Forelimb muscle (tissue), 1 donor: ENCODE results near the gene LCOR. TPM values are rescaled to one million over a fixed set of nuclear protein-coding genes. Genes with fewer than 3 reads are reported as not detected.

Experiments used
- DNase-seq: peaks from one replicate; pipeline ENCODE4 v3.0.0-alpha.2; 2013; ENCODE audit warnings: low read depth
- polyA plus RNA-seq: library from polyadenylated mRNA; unstranded; fragments of 120-200 nt; gene quantifications from one replicate; pipeline ENCODE4 v1.2.1, GENCODE V29; 2013; ENCODE audit not compliant: insufficient read length

Gene LCOR
- polyA plus RNA-seq, 1 donor = 16.8 TPM

DNA sequence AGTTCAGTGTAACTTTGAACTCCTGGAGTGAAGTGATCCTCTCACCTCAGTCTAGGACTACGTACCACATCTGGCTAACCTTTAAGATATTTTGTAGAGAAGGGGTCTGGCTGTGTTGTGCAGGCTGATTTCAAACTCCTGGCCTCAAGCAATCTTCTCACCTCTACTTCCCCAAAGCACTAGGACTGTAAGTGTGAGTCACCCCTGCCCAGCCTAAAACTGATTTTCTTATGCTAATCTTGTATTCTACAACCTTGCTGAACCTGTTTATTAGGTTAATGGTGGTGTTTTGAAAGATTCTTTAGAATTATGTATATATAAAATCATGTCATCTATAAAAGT, 58.0 kb downstream of the LCOR start:
- no peak for DNase-seq

DNA sequence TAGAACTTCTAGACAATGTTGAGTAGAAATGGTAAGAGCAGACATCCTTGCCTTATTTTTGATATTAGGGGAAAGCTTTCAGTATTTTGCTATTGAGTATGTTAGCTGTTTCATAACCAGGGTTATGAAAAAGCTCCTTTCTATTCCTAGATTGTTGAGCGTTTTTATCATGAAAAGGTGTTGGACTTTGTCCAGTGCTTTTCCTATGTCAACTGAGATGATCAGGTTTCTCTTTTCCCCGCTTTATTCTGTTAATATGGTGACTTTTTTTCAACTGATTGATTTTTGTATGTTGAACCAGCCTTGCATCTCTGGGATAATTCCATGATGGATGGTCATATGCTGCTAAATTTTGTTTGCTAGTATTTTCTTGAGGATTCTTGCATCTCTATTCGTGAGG, 58.5 kb downstream of the LCOR start:
- DNase-seq = no peak

GRCh38 chr10:96891840-96892239, 59.7 kb downstream of the LCOR start:
- no peak for DNase-seq

- no peak for DNase-seq
Observed at GRCh38 chr10:96895662-96896424, 63.7 kb downstream of the LCOR start.

GRCh38 chr10:96896884-96897589, 64.9 kb downstream of the LCOR start:
- no peak for DNase-seq

- no peak for DNase-seq
Observed at GRCh38 chr10:96902117-96902516, 70.0 kb downstream of the LCOR start.

DNA sequence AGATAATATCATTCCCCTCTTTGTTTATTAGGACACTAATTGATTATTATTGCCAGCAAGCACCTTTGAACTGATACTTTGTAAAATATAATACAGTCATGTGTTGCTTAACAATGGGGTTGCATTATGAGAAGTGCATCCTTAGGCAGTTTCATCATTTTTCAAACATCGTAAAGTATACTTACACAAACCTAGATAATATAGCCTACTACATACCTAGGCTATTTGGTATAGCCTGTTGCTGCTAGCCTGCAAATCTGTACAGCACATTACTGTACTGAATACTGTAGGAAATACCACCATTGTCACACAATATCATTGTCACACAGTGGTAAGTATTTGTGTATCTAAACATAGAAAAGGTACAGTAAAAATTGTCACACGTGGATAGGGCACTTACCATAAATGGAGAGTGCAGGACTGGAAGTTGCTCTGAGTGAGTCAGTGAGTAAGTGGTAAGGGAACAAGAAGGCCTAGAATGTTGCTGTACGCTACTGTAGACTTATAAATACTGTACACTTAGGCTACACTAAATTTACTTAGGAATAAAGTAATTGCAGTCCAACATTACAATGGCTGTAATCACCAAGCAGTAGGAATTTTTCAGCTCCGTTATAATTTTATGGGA, 70.7 kb downstream of the LCOR start:
- no peak for DNase-seq

DNA sequence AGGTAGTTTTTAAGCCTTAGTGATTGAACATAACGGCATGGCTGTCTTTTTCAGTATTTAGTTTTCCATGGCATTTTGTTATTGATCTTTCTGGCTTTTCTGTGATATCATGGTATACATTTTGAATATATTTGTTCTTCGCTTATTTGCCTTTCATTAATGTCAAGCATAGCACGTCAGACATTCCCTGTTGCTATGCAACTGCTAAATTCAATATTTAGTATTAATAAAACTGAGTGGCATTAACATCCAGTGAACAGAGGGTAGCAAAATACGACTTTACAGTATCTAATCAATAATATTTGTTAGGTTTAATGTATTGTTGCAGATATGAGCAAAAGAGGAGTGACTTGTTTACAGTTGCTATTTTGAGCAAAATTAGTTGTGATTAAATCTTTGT, 72.5 kb downstream of the LCOR start:
- no peak for DNase-seq

DNA sequence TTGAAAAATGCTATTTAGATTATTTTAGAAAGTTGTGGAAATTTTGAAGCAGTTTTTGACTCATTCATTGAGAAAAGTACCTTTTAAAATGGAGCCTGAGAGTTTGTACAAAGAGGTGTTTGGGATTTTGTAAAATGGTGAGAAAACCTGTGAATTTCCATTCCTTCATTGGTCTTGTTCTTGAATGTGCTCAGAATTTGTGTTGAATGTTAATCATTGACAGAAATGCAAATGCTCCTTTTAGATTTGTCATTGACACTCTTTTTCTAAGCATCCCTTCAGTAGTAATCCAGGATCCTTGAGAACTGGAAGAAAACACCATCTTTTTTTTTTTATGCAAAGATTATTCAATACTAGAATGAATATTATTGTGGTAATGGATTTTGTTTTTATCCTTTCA, 74.8 kb downstream of the LCOR start:
- DNase-seq = no peak

- no peak for DNase-seq
Observed at GRCh38 chr10:96910488-96911395, 78.6 kb downstream of the LCOR start.

GRCh38 chr10:96912405-96912804, 80.3 kb downstream of the LCOR start:
- DNase-seq = no peak

- DNase-seq = no peak
Observed at GRCh38 chr10:96913906-96914305, 81.8 kb downstream of the LCOR start.

GRCh38 chr10:96917628-96918027, 85.5 kb downstream of the LCOR start:
- DNase-seq = no peak

- DNase-seq = no peak
Observed at GRCh38 chr10:96918214-96919002, 86.3 kb downstream of the LCOR start.

- no peak for DNase-seq
Observed at GRCh38 chr10:96919785-96920430, 87.8 kb downstream of the LCOR start.

- no peak for DNase-seq
Observed at GRCh38 chr10:96921655-96922054, 89.6 kb downstream of the LCOR start.

DNA sequence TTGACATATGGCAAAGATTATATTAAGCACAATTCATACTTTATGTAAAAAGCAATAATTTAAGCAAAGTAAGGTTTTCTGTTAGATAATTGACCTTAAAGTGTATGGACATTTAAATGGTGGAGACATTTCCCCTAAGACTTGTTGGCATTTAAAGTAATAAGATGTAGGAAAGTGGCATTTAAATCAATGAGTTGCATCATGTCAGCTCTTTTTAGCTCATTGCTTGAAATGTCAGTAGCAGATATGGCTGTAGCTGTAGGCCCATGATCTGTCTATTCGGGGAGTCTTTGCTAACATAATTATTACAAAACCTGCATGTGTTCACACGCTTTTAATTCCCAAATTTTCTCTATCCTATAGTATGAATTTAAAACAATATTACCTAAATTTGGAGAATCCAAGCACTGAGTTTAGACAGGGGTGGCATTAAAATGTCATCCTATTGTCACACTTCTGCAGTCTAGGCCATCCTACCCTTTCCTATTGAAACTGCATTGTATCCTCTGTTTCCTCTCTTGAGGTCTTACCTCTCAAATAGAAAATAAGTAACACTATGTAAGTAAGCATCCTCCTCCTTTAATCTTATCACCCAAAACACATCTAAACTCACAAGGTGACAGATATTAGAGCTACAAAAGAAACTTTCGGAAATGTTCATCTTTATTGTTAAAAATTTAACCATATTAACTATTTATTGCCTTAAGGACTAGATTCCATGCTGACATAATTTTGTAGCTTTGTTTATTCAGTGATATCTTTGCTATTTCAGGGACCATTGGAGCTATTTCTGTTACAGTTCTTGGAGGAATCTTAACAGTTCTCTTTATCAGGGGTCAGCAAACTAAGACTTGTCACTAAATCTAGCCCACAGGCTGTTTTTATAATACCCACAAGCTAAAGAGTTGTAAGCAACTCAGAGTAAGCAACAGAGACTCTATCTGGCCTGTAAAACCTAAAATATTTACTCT, 91.2 kb downstream of the LCOR start:
- no peak for DNase-seq

DNA sequence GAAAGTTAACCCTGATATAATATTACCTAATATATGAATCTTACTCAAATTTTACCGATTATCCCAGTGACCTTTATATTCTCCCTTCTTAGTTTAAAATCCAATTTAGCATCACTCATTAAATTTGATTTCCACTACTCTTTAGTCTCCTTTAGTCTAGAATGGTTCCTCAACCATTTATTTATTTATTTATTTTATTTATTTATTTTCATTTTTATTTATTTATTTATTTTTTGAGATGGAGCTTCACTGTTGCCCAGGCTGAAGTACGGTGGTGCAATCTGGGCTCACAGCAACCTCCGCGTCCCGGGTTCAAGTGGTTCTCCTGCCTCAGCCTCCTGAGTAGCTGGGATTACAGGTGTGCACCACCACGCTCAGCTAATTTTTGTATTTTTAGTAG, 92.8 kb downstream of the LCOR start:
- DNase-seq = no peak

DNA sequence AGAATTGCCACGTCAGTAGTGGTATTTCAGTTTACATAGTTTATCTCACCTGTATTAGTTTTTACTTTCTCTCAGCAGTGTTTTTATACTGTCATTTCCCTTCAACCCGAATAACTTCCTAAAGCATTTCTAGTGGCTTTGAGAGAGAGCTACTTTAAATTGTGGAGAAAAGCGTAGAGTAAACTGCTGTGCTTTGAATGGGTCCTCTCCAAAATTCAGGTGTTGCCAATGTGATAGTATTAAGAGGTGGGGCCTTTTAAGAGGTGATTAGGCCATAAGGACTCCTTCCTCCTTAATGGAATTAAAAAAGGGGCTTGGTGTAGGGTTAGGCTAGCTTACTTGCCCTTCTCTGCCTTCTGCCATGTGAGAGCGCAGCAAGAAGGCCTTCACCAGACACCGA, 98.4 kb downstream of the LCOR start:
- no peak for DNase-seq
